Activated T-cell treated with anti-CD3 and anti-CD28 coated beads, Interleukin-2, amount 50 U/mL, for 72 hours (primary cell): ENCODE data around the gene GOLGA6B. TPM values are rescaled to one million over a fixed set of nuclear protein-coding genes. Genes with fewer than 3 reads are reported as not detected.
"Not testable (repeated sequence)": the region's sequence is repeated elsewhere in the genome, so short reads cannot be mapped to it uniquely, and the experiment has no call there.

ENCODE experiments used
- ATAC-seq, 2 donors: fragments of 150-1000 bp; cut with Tn5 transposase; replicated peaks in 1 of 2; 2 replicates each; pipeline ENCODE4 v1.10.0; 2021; ENCODE audit warnings: moderate library complexity in 2 of 2, mild to moderate bottlenecking in 1 of 2
- DNase-seq, 2 donors: peaks; one replicate each; pipeline ENCODE4 v3.0.0; 2021 to 2022; ENCODE audit warnings: mixed read lengths in 1 of 2
- H3K27ac Mint-ChIP-seq: one replicate; pipeline ENCODE4 v1.8.0; 2022; ENCODE audit warnings: mild to moderate bottlenecking, moderate library complexity, mixed read lengths
- H3K27me3 Mint-ChIP-seq: one replicate; pipeline ENCODE4 v1.8.0; 2022; ENCODE audit warnings: low read depth, mixed read lengths
- H3K36me3 Mint-ChIP-seq, 2 donors: one replicate each; pipeline ENCODE4 v1.8.0; 2022; ENCODE audit warnings: mixed read lengths in 2 of 2, mild to moderate bottlenecking in 1 of 2; ENCODE audit not compliant: insufficient read depth in 2 of 2
- H3K4me1 Mint-ChIP-seq: one replicate; pipeline ENCODE4 v1.8.0; 2022; ENCODE audit warnings: low read depth, mixed read lengths
- H3K4me3 Mint-ChIP-seq, 2 donors: one replicate each; pipeline ENCODE4 v1.8.0; 2022; ENCODE audit warnings: mild to moderate bottlenecking in 2 of 2, mixed read lengths in 2 of 2, moderate library complexity in 2 of 2
- H3K9me3 Mint-ChIP-seq, 2 donors: one replicate each; pipeline ENCODE4 v1.8.0; 2022; ENCODE audit warnings: mixed read lengths in 2 of 2
- total RNA-seq, 2 donors: library from RNA; stranded (reverse); gene quantifications; one replicate each; pipeline ENCODE4 v1.2.3, GENCODE V29; 2022

The GOLGA6B gene
- total RNA-seq, 2 donors from 2014 or later, result 0.51 TPM; not detected in 1

GRCh38 chr15:72629068-72629570 is 25.4 kb upstream of the GOLGA6B start:
- H3K4me1 Mint-ChIP-seq, DNase-seq, H3K36me3 Mint-ChIP-seq, H3K27ac Mint-ChIP-seq, H3K27me3 Mint-ChIP-seq, H3K9me3 Mint-ChIP-seq, H3K4me3 Mint-ChIP-seq, ATAC-seq: not testable (repeated sequence)

DNA sequence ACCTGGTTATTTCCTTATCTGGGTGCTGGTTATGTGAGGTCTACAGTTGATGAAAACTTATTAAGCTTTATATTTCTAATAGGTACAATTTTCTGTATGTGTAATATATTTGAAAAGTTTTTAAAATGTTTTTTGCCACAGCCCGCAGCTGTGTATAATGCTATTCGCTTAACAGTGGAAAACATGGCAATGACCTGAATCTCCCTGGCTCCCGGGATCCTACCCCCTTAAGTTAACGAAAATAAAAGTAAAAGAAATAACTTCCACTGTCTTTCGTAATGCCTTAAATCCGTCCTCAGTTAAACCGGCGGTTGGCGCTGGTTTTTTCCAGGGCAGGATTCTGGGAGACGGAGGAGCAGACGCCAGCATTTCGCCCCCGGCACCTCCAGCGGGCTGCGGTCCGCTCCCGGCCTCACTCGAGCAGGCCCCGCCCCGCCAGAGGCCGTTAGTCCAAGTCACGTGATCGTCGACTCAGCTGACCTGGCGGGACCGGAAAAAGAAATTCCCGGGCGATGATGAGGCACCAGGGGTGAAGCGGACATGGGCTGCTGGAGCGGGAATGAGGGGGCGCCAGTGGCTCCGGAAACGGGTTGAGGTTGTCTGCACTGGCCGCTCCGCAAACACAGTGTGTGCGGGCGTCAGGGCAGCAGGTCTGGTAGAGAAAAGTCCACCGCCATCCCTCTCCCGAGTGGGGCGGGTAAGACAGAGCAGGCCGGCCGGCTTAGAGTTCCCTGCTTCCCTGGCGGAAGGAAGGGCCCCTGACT is 17.8 kb upstream of the GOLGA6B start:
- DNase-seq, result peak; percentile 75 to 84
- ATAC-seq, result peak; percentile 82 to 90
- not testable (repeated sequence) for H3K27me3 Mint-ChIP-seq, H3K4me1 Mint-ChIP-seq, H3K36me3 Mint-ChIP-seq, H3K9me3 Mint-ChIP-seq
- Mint-ChIP-seq H3K27ac (peak overlapping the region; percentile 89), H3K4me3 (peak overlapping the region; percentile 24 to 83)

- not testable (repeated sequence) for H3K4me1 Mint-ChIP-seq, H3K9me3 Mint-ChIP-seq, H3K27me3 Mint-ChIP-seq, H3K36me3 Mint-ChIP-seq, ATAC-seq, H3K27ac Mint-ChIP-seq, H3K4me3 Mint-ChIP-seq, DNase-seq
These were observed 14.6 kb upstream of the GOLGA6B start for GRCh38 chr15:72639759-72640483.

DNA sequence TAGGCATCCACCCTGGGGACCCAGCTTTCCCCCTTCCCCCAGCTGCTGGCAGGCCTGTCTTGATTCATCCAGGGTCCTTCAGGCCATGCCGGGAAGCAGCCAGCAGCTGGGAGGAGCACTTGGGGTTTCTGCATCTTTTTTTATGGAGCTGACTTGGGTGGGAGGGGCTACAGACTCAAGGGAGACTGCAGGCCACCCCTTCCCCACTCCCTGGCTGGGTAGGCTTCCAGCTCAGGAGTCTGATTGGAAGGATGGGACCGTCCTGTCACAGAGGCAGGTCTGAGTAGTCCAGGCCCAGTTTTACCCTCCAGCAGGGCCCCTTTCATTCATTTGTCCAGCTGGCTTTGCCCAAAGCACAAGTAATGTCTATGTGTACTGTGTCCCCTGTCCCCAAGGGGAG is 12.2 kb upstream of the GOLGA6B start:
- H3K27me3 Mint-ChIP-seq, DNase-seq, H3K4me1 Mint-ChIP-seq, H3K36me3 Mint-ChIP-seq, H3K4me3 Mint-ChIP-seq, ATAC-seq, H3K27ac Mint-ChIP-seq, H3K9me3 Mint-ChIP-seq: not testable (repeated sequence)

DNA sequence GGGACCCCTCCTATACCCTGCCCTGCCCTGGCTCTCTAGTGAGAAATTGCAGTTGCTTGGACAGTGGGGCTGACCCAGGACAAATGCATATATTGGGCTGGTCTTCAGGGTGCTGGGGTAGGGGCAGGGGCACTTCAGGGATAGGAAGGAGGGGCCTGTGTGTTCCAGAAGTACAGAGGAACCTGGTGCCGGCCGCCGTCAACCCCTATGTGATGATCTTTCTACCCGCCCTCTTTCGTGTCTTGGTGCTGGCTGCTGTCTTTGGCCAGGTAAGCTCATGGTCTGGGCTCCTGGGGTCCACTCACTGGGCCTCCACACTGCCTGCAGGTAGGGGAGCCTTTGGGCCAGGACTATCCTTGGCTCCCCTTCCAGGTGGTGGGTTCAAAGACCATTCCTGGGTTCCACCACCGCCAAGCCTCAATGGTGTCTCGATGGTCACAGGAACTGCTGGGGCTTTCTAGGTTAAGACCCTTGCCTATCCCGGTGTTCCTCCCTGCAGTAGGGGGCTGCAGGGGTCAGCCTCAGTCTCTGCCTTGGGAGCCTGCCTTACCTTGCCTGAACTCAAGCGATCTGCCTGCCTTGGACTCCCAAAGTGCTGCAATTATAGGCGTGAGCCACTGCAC is 5.8 kb upstream of the GOLGA6B start:
- not testable (repeated sequence) for H3K4me3 Mint-ChIP-seq, ATAC-seq, DNase-seq, H3K36me3 Mint-ChIP-seq, H3K27ac Mint-ChIP-seq, H3K4me1 Mint-ChIP-seq, H3K9me3 Mint-ChIP-seq, H3K27me3 Mint-ChIP-seq

DNA sequence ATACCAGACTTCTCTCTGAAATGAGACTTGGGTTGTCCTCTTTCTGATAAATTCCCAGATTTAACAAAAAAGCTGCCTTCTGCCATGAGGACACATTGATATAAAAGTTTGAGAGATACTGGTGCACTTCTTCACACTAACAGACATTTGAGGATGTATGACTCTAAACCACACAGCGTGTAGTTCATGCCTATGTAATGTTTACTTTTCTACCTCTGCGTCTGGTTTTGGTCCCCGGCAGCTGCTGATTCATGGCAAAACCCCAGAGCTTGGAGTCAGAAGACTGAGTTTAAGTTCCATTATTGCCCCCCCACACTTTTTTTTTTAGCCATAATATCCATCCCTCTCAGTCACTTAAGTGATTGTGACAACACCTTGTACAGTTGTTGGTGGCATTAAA is 1.5 kb downstream of the GOLGA6B start:
- H3K36me3 Mint-ChIP-seq, ATAC-seq, DNase-seq, H3K4me1 Mint-ChIP-seq, H3K9me3 Mint-ChIP-seq, H3K4me3 Mint-ChIP-seq, H3K27ac Mint-ChIP-seq, H3K27me3 Mint-ChIP-seq: not testable (repeated sequence)

DNA sequence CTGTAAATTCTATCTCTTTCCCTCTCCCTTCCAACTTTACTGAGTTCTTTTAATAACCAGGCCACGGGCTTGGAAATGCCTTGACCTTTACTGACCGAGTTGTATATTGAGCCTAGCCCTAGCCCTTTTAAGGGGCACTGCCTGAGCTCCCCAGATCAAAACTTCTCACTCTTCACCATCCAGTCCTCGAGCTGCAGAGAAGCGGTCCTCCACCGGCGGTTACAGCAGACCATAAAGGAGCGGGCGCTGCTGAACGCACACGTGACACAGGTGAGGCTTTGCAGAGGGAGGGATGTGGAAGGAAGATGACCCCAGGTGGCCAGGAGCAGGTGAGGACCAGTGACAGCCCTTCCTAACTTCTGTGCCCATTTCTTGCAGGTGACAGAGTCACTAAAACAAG is 6.6 kb downstream of the GOLGA6B start:
- not testable (repeated sequence) for H3K36me3 Mint-ChIP-seq

GRCh38 chr15:72663931-72664330 is 9.4 kb downstream of the GOLGA6B start:
- H3K4me1 Mint-ChIP-seq, DNase-seq, H3K27me3 Mint-ChIP-seq, H3K27ac Mint-ChIP-seq, ATAC-seq, H3K4me3 Mint-ChIP-seq, H3K9me3 Mint-ChIP-seq, H3K36me3 Mint-ChIP-seq: not testable (repeated sequence)

More for the DNA sequence above, 6.6 kb downstream of the GOLGA6B start:
- H3K9me3 Mint-ChIP-seq, H3K27ac Mint-ChIP-seq, DNase-seq, H3K4me3 Mint-ChIP-seq, H3K4me1 Mint-ChIP-seq, ATAC-seq, H3K27me3 Mint-ChIP-seq: not testable (repeated sequence)

GRCh38 chr15:72665706-72666105 is 11.2 kb downstream of the GOLGA6B start:
- H3K4me3 Mint-ChIP-seq, DNase-seq, H3K36me3 Mint-ChIP-seq, ATAC-seq, H3K9me3 Mint-ChIP-seq, H3K27ac Mint-ChIP-seq, H3K4me1 Mint-ChIP-seq, H3K27me3 Mint-ChIP-seq: not testable (repeated sequence)

DNA sequence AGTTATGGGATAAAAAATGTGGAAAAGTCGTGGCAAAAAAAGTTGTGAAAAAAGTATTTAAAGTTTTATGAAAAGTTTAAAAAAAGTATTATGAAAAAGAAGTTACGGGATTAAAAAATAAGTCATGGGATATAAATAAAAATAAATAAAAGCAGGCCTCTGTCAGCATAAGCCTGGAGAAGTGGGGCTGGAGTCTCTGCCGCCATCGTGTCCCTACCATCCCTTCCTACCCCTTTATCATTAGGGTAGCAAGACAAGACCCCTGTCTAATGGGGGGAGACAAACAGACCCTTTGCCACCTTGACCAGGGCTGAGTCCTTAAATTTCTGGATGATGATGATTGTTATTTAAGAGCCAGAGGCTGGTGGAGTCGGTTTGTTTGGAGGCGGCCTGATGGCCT is 15.3 kb downstream of the GOLGA6B start:
- DNase-seq, ATAC-seq, H3K4me3 Mint-ChIP-seq, H3K4me1 Mint-ChIP-seq, H3K9me3 Mint-ChIP-seq, H3K36me3 Mint-ChIP-seq, H3K27ac Mint-ChIP-seq: not testable (repeated sequence)
- peaks cover 16% of the 10 kb centered on the region for H3K27me3 Mint-ChIP-seq

DNA sequence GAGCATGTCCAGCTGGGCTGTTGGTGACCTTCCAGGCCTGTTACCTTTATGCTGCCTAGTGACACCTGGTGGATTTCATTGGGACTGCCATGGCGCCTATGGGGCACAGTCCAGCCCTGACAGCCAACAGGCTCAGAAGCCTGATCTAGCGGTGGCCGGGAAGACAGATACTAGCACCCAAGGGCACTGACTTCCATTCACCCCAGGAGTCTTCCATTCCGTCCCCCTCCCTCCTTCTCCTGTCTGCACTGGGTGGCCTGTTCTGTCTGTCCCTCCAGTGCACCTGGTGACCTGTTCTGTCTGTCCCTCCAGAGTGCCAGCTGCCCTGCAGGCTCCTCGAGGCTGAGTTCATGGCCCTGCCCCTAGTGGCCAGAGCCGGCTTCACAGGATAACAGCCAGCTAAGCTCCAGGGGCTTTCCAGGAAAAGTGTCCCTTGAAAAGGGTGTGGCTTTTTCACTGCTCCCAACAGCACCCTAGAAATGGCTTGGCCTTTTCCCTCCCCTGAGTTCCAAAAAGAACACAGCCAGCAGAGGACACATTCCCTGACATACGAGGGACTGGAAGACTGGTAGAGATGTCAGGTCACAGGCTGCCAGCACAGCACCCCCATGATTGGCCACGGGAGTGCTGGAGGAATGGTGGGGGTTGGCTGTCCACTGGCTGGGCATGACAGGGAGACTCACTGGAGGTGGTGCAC is 16.3 kb downstream of the GOLGA6B start:
- DNase-seq, result peak; percentile 77 to 84
- H3K27me3 Mint-ChIP-seq, result peaks cover 16% of the 10 kb centered on the region
- peak overlapping the region; percentile 58 to 87 for H3K4me3 Mint-ChIP-seq
- peak; percentile 97 for ATAC-seq
- H3K27ac Mint-ChIP-seq, H3K9me3 Mint-ChIP-seq, H3K36me3 Mint-ChIP-seq, H3K4me1 Mint-ChIP-seq: not testable (repeated sequence)

DNA sequence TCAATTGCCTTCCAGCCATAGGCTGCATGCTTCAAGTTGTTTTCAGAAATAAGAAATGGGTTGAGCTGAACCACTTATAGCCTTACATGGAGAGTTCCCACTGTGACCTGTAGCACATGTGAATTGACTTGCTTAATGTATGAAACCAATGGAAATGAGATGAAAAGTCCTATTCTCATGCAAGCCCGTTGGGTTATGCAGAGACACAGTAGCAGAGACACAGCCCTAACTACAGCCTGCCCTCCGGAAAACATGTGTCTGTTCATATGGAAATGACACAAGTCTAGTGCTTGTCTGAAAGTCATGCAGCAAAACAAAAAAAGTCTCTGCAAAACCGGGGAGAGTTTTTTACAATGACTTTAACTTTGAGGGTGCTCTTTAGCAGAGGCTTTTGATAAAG is 17.0 kb downstream of the GOLGA6B start:
- Mint-ChIP-seq H3K4me1 (peaks cover 6% of the 10 kb centered on the region), H3K9me3 (no peaks in the 10 kb centered on the region), H3K27ac (no peak overlapping the region), H3K36me3 (no peaks in the 10 kb centered on the region), H3K27me3 (peaks cover 16% of the 10 kb centered on the region), H3K4me3 (no peak overlapping the region)
- no peak for ATAC-seq
- DNase-seq, result no peak

DNA sequence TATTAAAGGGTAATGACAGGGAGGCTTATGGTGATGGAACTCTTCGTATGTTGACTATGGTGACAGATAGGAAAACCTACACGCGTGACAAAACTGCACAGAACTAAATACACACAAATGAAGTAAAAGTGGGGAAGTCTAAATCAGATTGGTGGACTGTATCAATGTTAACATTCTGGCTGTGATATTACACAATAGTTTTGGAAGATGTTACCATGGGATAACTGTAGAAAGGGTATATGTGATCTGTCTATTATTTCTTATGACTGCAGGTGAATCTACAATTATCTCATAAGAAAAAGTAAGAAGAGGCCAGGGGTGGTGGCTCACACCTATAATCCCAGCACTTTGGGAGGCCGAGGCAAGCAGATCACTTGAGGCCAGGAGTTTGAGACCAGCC is 22.3 kb downstream of the GOLGA6B start:
- no peaks in the 10 kb centered on the region for H3K4me1 Mint-ChIP-seq
- no peak for DNase-seq
- no peak for ATAC-seq
- no peaks in the 10 kb centered on the region for H3K36me3 Mint-ChIP-seq
- H3K27ac Mint-ChIP-seq, result no peak overlapping the region
- H3K27me3 Mint-ChIP-seq, result peaks cover 6% of the 10 kb centered on the region
- H3K9me3 Mint-ChIP-seq, result no peaks in the 10 kb centered on the region
- no peak overlapping the region for H3K4me3 Mint-ChIP-seq
